ENCODE results near the gene ZNF564.

Gene ZNF564

GRCh38 chr19:12513531-12514061 is 37.7 kb downstream of the ZNF564 start:
- no peak overlapping the region for H3K27ac ChIP-seq (replicated peaks)
- H3K4me3 ChIP-seq (replicated peaks; ENCODE audit: insufficient read depth, low read length), result no peak overlapping the region
- TF ChIP-seq REST (IDR thresholded peaks at IDR 0.05; ENCODE audit: insufficient replicate concordance, low read depth) (no peak), SPI1 (IDR thresholded peaks at IDR 0.05; ENCODE audit: borderline replicate concordance, low read depth) (no peak), POLR2AphosphoS5 (IDR thresholded peaks at IDR 0.05; ENCODE audit: low read depth) (no peak), GABPA (IDR thresholded peaks at IDR 0.05; ENCODE audit: low read depth) (no peak), CTCF (IDR thresholded peaks at IDR 0.05; ENCODE audit: insufficient read depth, low read length) (no peak)
- H3K27me3 ChIP-seq (ENCODE audit: insufficient read depth, poor library complexity, severe bottlenecking), result no peaks in the 10 kb centered on the region
- DNase-seq (ENCODE audit: low read depth in 1 of 2, low spot score in 1 of 2), result no peak

GRCh38 chr19:12497032-12497431 is 54.2 kb downstream of the ZNF564 start:
- no peak for DNase-seq (ENCODE audit: low read depth in 1 of 2, low spot score in 1 of 2)
- Histone ChIP-seq H3K4me3 (replicated peaks; ENCODE audit: insufficient read depth, low read length) (no peak overlapping the region), H3K27ac (replicated peaks) (no peak overlapping the region), H3K27me3 (ENCODE audit: insufficient read depth, poor library complexity, severe bottlenecking) (no peaks in the 10 kb centered on the region)
- TF ChIP-seq GABPA (IDR thresholded peaks at IDR 0.05; ENCODE audit: low read depth) (no peak), CTCF (IDR thresholded peaks at IDR 0.05; ENCODE audit: insufficient read depth, low read length) (no peak), POLR2AphosphoS5 (IDR thresholded peaks at IDR 0.05; ENCODE audit: low read depth) (no peak), SPI1 (IDR thresholded peaks at IDR 0.05; ENCODE audit: borderline replicate concordance, low read depth) (no peak), REST (IDR thresholded peaks at IDR 0.05; ENCODE audit: insufficient replicate concordance, low read depth) (no peak)

GRCh38 chr19:12496480-12496879 is 54.8 kb downstream of the ZNF564 start:
- no peaks in the 10 kb centered on the region for H3K27me3 ChIP-seq (ENCODE audit: insufficient read depth, poor library complexity, severe bottlenecking)
- H3K4me3 ChIP-seq (replicated peaks; ENCODE audit: insufficient read depth, low read length), result no peak overlapping the region
- no peak for TF ChIP-seq POLR2AphosphoS5 (IDR thresholded peaks at IDR 0.05; ENCODE audit: low read depth)
- TF ChIP-seq SPI1 (IDR thresholded peaks at IDR 0.05; ENCODE audit: borderline replicate concordance, low read depth), result no peak
- no peak for TF ChIP-seq CTCF (IDR thresholded peaks at IDR 0.05; ENCODE audit: insufficient read depth, low read length)
- no peak for TF ChIP-seq GABPA (IDR thresholded peaks at IDR 0.05; ENCODE audit: low read depth)
- no peak for TF ChIP-seq REST (IDR thresholded peaks at IDR 0.05; ENCODE audit: insufficient replicate concordance, low read depth)
- DNase-seq (ENCODE audit: low read depth in 1 of 2, low spot score in 1 of 2), result no peak
- no peak overlapping the region for H3K27ac ChIP-seq (replicated peaks)
